ENCODE measurements around the gene KCTD3.

DNA sequence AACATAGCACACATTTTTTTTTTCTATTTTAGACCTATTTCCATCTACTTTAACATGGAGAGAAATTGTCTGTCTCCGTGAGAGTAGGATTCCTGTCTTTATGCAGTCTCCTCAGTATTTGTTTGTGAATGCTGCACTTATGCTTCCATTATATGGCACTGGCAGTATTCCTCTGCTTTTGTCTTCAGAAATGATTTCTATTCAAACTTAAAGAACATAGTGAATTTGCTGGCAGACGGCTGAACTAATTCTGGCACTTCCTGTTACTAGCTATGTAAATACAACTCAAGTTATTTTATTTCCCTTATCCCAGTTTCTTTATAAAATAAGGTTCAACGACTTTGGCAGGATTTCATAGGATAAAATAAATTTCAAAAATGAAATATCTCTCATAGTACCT is 45.3 kb downstream of the KCTD3 start:
- TF ChIP-seq POLR2AphosphoS5 (IDR thresholded peaks at IDR 0.05; ENCODE audit: low read depth), result no peak
- TF ChIP-seq, protein P1, sequence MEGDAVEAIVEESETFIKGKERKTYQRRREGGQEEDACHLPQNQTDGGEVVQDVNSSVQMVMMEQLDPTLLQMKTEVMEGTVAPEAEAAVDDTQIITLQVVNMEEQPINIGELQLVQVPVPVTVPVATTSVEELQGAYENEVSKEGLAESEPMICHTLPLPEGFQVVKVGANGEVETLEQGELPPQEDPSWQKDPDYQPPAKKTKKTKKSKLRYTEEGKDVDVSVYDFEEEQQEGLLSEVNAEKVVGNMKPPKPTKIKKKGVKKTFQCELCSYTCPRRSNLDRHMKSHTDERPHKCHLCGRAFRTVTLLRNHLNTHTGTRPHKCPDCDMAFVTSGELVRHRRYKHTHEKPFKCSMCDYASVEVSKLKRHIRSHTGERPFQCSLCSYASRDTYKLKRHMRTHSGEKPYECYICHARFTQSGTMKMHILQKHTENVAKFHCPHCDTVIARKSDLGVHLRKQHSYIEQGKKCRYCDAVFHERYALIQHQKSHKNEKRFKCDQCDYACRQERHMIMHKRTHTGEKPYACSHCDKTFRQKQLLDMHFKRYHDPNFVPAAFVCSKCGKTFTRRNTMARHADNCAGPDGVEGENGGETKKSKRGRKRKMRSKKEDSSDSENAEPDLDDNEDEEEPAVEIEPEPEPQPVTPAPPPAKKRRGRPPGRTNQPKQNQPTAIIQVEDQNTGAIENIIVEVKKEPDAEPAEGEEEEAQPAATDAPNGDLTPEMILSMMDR (IDR thresholded peaks at IDR 0.05; ENCODE audit: insufficient read depth, low read length), result no peak
- TF ChIP-seq SPI1 (IDR thresholded peaks at IDR 0.05; ENCODE audit: borderline replicate concordance, low read depth), result no peak

All from HL-60 (cell line).